HG02588 (cell line): ENCODE data around the gene TDRD7.

Experiments used
- ATAC-seq: cut with Tn5 transposase; IDR thresholded peaks from one replicate; pipeline ENCODE4 v1.9.1; 2021; ENCODE audit warnings: mild to moderate bottlenecking, moderate library complexity; ENCODE audit not compliant: unreplicated experiment

Gene TDRD7, protein sequence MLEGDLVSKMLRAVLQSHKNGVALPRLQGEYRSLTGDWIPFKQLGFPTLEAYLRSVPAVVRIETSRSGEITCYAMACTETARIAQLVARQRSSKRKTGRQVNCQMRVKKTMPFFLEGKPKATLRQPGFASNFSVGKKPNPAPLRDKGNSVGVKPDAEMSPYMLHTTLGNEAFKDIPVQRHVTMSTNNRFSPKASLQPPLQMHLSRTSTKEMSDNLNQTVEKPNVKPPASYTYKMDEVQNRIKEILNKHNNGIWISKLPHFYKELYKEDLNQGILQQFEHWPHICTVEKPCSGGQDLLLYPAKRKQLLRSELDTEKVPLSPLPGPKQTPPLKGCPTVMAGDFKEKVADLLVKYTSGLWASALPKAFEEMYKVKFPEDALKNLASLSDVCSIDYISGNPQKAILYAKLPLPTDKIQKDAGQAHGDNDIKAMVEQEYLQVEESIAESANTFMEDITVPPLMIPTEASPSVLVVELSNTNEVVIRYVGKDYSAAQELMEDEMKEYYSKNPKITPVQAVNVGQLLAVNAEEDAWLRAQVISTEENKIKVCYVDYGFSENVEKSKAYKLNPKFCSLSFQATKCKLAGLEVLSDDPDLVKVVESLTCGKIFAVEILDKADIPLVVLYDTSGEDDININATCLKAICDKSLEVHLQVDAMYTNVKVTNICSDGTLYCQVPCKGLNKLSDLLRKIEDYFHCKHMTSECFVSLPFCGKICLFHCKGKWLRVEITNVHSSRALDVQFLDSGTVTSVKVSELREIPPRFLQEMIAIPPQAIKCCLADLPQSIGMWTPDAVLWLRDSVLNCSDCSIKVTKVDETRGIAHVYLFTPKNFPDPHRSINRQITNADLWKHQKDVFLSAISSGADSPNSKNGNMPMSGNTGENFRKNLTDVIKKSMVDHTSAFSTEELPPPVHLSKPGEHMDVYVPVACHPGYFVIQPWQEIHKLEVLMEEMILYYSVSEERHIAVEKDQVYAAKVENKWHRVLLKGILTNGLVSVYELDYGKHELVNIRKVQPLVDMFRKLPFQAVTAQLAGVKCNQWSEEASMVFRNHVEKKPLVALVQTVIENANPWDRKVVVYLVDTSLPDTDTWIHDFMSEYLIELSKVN

DNA sequence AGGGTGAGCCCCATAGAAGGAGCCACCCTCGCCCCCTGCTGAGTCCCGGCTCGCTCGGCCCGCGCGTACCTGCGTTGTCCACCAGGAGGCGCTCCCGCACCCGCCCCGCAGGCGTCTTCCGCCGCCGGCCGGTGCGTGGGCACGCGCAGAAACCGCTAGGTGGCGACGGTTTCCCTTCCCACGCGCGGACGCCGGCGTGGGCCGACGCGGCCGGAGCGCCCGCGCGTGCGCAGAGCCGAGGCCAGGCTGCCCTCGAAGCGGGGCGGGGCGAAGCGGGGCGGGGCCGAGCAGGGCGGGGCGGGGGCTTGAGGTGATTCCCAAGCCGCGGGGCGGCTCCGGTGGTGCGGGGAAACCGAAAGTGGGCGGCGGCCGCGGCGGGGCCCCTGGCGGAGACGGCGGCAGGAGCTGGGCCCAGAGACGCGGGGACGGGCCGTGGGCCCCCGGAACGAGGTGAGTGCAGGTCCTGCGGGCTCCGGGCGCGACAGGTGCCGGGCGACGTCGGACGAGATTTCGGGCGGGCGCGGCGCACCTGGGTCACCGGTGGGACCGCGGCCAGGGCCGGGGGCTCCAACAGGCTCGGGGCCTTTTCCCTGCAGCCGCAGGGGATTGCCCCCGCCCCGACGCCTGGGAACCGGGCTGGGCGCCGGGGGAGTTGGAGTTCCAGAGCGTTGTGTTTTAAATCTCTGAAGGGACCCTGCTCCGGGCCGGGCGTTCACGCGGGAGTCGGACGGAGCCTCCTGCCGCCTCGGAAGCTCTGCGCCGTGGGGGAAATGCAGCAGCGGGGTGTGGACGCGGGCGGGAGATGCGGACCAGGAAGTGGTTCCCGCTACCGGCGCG is at the start of gene TDRD7:
TDRD7 (plus strand) TSS at position 308 of the 837 bp plus-strand sequence. CDS start 16,370 bp downstream, outside the sequence.
- peak; percentile 67 for ATAC-seq

DNA sequence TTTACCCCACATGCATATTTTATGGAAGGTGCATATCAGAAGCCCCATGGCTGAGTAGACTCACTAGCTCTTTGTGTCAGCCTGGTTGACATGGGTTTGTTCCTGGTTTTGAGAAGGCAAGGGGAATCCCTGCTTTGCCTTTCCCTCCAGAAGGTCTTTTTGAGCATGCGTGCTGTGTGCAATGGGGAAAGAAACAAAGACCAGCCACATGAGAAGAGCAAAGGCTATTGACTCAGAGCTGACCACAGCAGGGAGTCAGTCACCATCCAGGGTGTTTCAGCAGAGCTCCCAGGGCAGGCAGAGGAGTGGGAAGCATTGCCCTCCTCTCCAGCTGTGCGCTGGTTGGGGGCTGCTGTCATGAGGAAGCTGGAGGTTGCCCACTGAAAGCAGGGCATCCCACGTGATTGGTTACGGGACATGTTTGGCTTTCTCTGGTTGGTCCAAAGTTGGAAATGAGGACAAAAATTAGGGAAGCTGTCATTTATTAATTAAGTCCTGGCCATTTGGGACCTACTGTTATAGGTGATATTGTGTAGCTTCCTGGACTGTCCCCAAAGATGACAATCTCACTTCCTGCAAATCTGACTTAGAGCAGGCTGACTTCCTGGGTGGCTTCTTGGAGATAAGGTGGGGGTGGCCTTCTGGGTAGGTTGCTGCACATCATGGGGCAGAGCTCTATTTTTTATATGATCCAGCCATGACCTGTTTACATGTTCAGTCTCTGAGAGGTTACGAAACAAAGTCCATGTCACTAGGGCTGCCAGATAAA is 48.9 kb upstream of the TDRD7 start:
- no peak for ATAC-seq

DNA sequence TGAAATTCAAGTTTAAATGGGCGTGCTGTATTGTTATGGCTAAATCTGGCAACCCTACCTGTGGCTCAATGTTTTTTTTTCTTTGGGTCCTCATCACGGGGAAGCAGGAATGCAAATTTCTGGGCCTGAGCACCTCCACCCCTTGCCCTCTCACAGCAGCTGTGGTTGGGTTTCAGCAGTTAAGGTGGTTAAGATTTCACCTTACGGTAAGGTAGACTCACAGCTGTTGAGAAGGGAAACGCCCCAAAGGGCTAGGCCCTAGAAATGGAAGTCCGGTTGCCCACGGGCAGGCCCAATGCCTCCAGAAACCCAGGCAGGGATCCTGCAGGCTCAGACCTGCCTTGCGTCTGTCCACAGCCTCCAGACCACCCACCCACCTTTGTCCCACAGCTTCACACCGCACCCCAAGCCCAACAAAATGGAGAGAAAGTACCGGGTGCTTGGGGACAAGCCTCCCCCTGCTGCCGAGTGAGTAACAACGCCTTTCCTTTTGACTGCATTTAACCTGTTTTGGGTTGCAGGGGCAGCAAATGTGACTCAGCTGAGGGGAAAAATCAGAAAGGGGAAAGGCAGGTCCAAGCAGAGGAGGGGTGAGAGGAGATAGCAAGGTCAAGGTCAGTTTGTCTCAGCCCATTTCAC is 48.1 kb upstream of the TDRD7 start:
- no peak for ATAC-seq

DNA sequence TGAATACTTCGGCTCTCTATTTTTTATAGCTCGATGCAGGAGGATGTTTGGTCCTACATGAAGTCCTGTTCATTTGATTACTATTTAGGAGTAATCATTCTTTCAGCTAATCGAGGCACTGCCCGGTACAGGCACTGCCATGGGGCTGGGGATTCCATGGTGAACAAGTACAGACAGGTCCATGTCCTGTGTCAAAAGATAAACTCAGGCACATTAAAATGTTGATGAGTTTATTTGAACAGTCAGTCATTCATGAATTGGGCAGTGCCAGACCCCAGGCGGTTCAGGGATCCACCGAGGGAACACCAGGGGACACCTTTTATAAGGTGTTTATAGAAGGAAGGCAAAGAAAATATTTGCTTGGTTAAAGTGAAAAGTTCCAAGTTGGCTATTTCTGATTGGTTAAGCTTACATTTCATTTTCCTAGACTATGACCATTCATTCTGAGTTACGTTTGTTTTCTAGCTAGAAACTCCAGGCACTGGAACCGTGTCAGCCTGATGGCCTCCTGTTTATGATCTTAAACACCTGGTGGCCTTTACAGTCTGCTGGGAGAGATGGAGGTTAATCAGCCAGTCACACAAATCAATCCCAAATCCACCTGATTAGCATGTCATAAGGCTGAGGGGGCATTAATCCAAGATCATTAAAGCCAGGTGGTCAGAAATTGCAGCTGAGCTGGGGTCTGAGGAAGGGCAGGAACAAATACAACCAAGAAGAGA is 47.0 kb upstream of the TDRD7 start:
- no peak for ATAC-seq

DNA sequence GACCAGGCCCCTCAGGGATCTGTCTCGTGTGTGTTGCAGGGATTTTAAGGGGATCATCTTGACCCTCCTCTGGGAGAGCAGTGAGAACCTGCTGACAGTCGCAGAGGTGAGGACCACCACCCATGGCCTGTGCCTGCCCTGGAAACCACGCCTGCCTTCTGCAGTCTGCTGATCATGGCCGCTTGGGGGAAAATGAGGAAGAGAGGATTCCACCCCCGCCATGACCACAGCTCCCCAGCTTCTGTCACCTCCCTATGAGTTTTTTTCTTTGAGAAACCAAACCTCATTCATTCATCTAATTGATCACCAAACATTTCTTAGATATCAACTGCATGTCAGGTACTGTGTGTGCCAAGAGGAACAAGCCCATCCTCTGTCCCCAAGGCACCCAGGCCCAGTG is 46.3 kb upstream of the TDRD7 start:
- ATAC-seq: no peak

DNA sequence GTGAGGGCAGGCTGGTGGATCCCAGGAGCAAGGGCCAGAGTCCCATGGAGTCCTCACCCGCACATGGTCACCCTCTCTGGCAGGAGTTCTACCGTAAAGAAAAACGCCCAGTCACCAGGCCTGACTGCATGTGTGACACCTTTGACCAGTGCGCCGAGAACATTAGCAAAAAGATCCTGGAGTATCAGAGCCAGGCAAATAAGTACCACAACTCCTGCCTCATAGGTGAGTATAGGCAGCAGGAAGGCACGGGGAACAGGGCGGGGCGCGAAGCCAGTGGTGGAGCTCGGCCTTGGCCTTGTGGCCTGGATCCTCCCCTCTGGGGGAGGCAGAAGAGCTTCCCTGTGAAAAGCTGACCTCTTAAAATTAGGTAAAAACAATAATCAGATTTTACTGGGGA is 45.4 kb upstream of the TDRD7 start:
- no peak for ATAC-seq

DNA sequence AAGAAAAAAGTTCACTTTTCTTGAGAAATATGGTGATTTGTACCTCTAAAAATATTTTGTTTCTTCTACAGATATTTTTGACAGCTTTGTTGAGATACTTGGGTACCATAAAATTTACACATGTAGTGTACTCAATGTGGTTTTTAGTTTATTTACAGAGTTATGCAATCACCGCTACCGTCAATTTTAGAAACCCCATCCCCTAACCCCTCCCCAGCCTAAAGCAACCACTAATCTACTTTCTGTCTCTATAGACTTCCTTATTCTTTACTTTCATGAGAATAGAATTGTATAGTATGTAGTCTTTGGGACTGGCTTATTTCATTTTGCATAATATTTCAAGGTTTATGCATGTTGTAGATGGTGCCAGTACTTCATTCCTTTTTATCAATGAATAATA is 45.0 kb upstream of the TDRD7 start:
- no peak for ATAC-seq

DNA sequence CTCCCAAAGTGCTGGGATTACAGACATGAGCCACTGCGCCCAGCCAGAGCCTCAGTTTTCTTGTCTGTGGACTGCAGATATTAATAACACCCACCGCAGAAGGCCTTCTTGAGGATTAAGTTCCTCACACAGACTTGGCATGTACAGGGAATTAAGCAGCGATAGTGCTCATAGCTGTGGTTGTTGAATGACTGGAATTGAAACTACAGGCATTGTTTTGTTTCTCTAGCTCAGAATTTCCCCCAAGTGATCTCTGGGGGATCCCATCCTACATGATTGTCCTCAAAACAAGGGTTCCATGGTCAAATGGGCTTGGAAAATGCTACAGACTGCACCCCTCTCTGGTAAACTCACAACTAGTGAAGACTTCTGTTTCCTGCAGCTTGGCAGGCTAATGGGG is 44.2 kb upstream of the TDRD7 start:
- ATAC-seq: no peak

DNA sequence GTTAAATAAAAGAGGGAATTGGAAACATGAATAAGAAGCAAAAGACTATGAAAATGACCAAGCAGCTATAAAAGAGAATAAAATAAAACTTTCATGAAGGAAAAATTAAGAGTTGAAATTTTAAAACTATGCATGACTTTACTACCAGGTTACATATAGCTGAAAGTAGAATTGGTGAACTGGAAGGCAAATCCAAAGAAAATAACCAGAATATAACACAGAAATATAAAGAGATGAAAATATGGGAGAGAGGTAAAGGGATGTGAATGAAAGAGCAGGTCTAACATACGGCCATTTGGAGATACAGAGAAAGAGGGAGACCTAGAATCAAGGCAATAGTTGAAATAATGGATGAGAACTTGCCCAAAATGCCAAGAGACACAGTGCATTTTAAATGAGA is 42.9 kb upstream of the TDRD7 start:
- ATAC-seq: no peak

DNA sequence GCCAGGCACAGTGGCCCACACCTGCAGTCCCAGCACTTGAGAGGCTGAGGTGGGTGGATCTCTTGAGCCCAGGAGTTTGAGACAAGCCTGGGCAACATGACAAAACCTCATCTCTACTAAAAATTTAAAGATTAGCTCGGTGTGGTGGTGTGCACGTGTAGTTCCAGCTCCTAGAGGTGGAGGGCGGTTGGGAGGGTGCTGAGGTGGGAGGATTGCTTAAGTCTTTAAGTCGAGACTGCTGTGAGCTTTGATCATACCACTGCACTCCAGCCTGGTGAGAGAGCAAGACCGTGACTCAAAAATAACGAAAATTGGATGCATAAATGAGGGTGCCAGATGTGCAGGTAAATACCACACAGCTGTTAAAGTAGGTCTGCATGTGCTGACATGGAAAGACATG is 39.3 kb upstream of the TDRD7 start:
- no peak for ATAC-seq

DNA sequence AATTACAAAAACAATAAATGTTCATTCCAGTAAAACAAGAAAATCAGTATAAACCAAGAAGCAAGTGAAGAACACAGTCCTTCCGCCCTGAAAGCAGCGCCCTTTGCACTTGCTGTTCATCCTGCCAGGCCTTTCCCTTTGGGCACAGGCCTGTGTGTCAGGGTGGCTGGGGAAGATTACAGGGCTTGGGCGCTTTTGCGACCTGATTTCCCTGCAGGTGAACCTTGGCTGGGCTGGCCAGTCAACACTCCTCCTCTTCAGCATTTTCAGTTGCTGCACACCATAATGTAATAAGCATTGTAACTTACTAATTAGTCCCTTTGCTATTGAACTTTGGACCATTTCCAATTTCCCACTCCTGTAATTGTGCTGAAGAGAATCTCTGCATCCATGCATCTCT is 38.6 kb upstream of the TDRD7 start:
- no peak for ATAC-seq

DNA sequence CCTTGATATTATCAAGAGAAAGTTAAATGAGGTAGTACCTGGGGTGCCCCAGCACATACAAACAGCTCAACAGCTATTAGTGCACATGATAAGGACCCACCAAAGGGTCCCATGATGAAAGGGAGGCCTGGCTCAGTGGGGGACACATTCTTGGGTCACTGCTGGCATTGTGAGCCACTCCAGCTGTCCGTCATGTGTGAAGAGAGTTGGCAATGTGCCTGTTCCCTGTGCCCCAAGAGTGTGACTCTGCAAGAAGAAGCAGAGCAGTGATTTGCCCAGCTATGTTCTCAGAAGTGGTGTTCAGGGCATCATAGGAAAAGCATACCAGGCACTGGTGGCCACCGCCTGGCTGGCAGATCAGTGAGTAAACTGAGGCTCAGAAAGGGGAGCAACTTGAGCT is 37.1 kb upstream of the TDRD7 start:
- no peak for ATAC-seq

DNA sequence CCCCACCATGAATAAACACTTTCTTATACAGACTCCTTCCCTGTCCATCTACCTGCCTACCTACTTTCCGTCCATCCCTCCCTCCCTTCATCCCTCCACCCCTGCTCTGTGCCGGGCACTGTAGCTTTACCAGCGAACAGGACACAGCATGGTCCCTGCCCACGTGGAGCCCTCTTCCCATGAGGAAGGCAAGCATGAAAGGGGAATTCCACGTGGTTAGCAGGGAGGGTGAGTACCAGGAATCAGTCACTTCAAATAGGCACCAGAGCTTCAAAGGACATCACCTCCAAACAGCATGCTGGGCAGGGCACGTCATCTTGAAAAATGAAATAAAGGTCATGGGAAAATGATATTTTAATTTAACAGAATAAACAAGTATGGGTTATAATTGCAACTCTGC is 35.0 kb upstream of the TDRD7 start:
- ATAC-seq: no peak

DNA sequence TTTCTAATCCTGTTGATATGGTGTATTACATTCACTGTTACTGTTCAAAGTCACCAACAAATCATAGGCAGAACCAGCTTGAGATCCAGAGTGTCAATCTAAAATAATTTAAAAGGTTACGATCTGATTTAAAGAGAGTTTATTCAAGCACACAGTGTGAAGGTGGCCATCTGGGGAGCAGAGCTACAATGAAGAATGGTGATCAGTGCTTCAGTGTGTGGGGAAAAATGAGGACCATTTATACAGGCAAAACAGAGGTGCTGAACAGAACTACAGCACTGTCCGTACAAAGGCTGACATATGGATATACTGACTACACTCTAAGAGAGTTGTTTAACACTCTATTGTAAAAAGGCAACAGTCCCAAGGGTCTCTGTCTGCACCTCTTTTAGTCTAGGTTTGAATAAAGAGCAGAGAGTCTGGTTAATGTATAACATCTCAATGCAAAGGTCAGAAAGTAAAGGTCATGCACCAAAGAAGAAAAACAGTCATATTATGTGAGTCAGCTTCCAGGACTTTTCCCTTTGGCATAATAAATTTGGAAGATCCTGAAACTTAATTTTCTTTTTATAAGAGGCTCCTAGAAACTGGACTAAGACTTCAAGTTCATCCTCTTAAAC is 29.7 kb upstream of the TDRD7 start:
- no peak for ATAC-seq

DNA sequence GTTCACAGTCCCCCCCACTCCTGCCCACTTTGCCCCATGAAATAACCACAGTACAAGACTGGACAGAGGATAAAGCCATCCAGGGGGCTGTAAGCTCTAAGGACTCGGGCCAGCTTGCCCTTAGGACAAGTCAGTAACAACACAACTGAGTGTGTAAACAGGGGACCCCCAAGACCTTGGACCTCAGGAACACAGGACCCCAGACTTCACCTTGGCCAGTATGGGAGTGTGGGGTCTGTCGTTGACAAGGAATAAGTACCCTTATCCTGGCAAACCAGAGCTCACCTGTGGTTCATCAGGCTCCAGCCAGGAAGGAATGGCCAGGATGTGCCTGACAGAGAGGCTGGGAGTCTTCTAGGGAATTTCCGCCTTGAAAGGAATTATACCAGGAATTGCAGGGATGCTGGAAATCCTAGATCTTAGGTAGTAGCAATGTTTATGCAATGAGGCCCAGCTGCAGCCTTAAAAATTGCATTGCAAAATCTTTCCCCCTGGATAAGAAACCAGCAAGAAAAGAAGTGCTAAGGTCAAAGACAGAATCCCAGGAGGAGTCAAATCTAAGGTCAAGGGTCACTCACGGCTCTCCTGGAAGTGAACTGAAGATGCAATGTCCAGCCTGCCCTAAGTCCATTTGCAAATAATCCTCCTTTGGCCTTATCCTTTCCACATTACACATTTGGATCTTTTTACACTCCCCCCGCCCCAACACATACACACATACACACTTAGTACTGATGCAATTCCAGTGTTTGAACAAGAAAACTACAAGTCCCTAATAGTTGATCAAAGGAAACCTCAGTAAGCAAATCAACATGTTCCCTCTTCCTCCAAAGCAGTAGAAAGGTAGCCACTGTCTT is 27.3 kb upstream of the TDRD7 start:
- ATAC-seq: no peak

DNA sequence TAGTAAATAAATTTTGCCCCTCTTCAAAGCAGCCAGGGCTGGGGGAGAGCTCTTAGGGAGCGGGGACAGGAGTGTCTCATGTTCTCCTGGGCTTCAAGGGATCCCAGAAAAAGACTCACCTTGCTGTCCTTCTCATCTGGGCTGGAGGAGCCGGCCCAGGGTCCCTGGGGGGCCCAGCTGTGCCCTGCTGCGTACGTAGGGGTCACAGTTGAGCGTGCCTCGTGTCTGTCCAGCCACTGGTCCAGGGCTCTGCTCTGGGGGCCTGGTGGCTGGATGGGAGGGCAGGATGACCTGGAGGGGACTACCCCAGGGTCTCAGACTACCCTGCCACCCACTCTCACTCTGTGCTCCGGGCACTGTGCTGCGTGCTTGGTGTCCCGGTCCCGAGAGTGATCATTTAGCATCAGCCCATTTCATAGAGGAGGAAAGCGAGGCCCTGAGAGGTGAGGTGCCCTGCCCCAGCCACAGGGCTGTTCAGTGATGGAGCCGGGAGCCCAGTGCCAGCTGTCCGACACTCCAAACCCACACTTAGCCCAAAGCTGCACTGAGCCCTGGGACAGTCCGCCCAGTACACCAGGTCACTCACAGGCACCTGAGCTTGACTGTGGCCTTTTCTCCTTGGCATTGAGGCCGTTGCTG is 26.2 kb upstream of the TDRD7 start:
- ATAC-seq: no peak

DNA sequence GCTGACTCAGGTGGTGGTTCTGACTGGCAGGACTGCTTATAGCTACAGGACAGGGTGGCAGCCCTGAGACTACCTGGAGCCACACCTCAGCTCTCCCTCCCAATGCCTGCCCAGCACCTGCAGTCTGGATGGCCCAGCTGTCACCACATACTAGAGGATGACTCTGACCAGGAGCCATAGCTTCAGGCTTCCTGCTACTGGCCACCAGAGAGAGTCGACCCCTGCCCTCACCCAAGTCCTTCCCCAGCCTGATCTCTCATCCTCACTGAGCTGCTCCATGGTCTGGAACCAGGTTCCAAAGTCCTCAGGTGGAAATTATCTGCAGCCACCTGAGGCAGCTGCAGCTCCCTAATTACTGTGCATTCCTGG is 25.6 kb upstream of the TDRD7 start:
- ATAC-seq: no peak
